GM12801 (cell line): ENCODE results near the gene LGALS7.

Experiments
- TF ChIP-seq, protein P1 (sequence below): IDR thresholded peaks from one replicate; pipeline ENCODE4 v1.5.1; 2011; ENCODE audit warnings: control low read depth; ENCODE audit not compliant: insufficient read length; ENCODE audit errors: extremely low read depth

The LGALS7 gene

DNA sequence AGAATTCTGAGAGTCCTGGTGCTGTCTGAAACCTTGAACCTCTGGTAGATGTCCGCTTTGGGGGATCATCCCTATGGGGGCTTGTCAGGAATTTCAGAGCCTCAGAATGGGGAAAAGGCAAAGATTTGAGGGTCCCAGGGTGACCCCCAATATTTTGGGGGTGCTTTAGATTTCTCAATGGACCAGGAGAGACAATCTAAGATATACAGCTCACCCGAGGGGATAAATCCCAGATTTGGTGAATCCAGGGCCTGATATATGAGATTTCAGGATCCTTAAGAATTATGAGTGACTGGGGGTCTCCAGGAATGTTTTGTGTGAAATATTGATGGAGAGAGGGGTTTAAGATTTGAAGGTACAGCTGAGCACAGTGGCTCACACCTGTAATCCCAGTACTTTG lies 32.4 kb downstream of the LGALS7 start:
- TF ChIP-seq, protein P1, sequence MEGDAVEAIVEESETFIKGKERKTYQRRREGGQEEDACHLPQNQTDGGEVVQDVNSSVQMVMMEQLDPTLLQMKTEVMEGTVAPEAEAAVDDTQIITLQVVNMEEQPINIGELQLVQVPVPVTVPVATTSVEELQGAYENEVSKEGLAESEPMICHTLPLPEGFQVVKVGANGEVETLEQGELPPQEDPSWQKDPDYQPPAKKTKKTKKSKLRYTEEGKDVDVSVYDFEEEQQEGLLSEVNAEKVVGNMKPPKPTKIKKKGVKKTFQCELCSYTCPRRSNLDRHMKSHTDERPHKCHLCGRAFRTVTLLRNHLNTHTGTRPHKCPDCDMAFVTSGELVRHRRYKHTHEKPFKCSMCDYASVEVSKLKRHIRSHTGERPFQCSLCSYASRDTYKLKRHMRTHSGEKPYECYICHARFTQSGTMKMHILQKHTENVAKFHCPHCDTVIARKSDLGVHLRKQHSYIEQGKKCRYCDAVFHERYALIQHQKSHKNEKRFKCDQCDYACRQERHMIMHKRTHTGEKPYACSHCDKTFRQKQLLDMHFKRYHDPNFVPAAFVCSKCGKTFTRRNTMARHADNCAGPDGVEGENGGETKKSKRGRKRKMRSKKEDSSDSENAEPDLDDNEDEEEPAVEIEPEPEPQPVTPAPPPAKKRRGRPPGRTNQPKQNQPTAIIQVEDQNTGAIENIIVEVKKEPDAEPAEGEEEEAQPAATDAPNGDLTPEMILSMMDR: no peak

DNA sequence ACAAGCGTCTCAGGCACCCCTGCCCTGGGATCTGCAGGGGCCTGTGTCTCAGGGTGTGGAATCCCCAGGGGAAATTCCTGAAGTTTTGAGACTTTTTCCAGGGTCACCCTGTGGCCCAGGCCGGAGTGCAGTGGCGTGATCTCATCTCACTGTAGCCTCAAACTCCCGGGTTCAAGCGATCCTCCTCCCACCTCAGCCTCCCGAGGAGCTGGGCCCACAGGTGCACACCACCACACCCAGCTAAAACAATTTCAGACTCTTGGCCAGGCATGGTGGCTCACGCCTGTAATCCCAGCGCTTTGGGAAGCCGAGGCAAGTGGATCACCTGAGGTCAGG lies 33.1 kb downstream of the LGALS7 start:
- TF ChIP-seq, protein P1: no peak

DNA sequence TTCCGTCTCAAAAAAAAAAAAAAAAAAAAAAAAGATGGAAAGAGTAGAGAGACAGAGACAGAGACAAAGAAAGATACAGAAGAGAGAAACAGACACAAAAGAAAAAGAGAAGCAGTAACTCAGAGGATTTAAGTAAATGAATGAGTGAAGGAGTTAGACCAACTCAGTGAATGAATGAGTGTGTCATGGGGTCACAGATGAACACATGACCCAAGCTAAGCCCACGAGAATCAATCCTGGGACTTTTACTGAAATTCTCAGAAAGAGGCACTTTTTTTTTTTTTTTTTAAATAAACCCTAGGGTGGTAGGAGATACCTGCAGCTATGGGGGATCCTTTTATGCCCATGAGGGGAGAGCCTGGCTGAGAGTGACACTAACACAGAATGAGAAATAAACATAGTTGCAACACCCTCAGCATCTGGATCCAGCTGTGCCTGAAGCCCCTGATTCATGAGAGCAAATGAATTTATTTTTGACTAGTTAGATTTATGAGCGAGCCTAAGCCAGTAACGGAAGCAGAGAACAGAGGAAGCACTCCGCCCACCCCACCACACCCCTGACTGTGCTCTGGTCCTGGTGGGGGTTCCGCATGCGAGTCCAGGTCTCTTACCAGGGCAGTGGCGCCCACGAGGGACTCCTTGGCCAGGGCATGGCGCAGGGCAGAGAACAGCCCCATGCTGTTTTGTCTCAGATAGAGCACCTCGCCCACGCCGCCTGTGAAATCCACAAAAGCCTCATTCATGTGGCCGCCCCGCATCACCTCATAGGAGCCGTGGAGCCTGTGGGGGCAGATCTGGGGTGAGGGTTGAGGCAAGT lies 33.7 kb downstream of the LGALS7 start:
- TF ChIP-seq, protein P1: no peak

DNA sequence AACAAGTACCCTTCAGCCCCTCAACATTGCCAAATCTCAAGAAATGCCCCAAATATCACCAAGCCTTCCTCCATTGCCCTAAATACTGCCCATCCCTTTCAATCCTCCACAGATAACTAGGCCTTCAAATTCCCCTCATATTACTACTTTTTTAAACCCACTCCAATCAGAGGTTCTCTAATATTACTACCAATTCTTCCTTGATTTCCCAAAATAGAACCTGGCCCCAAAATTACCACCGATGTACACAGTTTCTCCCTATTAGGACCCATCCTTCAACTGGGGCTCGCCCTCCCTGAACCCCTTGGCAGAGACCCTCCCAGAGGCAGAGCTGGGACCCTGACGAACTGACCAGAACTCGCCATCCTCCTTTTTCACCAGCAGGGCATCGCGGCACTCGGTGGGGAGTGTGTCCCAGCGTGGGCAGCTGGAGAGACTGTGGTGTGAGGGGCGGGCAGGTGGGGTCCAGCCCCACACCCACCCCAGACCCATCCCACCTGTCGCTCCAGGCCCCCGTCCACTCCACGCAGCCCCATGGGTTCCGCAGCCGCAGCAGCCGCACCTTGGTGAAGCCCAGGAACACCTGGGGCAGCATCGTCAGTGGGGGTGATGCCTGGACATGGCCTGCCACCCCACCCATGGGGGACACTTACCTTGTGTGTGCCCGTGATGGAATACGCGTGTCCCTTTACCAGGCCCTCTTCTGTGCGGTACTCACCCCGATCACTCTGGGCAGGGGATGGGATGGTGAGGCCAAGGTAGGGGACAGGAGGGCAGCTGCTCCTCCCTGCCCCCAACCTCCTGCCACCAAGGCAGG lies 35.2 kb downstream of the LGALS7 start:
- TF ChIP-seq, protein P1: no peak

DNA sequence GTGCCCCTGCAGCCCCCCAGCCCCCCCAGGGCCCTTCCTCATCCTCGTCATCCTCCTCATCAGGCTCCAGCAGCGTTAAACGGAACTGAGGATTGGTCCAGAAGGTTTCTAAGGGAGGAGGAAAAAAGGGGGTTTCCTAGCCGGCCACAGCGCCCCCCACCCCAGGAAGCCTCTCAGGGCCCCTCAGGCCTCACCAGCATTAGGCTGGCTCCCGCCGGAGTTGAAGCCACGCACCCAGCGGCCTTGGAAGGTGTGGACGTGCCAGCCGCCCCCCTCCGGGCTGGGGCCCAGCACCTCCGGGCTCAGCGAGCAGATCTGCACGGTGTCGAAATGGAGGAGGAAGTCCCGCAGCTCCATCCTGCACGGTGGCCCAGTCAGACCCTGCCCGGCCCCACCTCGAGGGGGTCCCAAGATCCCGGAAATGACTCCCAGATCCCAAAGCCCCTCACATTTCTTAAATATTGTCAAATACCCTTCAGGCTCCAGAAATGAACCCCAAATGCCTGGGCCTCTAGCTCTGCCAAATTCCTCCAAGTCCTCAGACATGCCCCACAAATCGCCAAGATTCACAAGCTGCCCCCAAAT lies 35.9 kb downstream of the LGALS7 start:
- TF ChIP-seq, protein P1: no peak

DNA sequence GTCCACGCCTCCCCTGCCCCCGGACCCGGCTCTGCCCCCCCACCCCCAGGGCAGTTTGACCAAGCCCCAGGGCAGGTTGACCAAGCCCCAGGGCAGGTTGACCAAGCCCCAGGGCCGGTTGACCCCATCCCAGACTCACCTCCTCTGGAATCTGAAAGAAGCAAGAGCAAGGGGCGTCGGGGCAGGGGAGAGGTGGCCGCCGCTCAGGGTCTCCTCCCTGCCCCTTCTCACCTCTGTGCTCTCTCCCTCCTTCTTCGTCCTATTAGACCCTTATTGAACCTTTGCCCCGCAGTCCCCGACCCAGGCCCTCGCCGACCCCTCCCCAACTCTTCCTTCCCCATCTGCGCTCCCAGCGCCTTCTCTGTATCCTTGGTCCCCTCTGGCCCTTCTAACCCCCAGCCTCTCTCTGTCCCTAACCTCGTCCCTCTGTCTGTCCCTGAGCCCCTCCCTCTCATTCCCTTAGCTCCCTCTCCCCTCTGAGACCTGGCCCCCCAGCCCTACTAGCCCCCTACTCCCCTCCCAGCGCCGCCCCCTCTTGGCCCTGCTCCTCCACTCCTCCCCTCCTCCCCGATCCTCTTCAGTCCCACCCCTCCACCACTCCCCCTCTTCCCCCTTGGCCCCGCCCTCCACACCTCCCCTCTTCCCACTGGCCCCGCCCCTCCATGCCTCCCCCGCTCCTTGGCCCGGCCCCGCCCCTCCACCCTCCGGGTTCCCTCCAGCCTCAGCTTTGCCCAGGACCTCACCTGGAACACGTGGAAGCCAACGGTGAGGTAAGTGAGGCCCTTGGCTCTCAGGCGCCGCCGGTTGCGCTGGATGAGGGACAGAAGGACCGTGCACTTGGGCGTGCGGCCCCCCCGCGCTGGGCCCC lies 36.7 kb downstream of the LGALS7 start:
- TF ChIP-seq, protein P1: no peak
